ENCODE measurements around the gene SEC62. TPM values are rescaled to one million over a fixed set of nuclear protein-coding genes. Genes with fewer than 3 reads are reported as not detected.
"Not testable (repeated sequence)": the region's sequence is repeated elsewhere in the genome, so short reads cannot be mapped to it uniquely, and the experiment has no call there.

Gene SEC62
- total and polyA plus RNA-seq, 9 donors: 53.7 to 96.2 (median 70.7) TPM

GRCh38 chr3:170007031-170007663 is 40.5 kb downstream of the SEC62 start:
- Histone ChIP-seq H3K4me1 (ENCODE audit: control insufficient read depth, insufficient read depth, low read length) (no peaks in the 10 kb centered on the region), H3K27ac (ENCODE audit: low read length) (no peak overlapping the region), H3K27me3 (ENCODE audit: control insufficient read depth, insufficient read depth, low read length) (no peaks in the 10 kb centered on the region), H3K36me3 (ENCODE audit: control insufficient read depth, insufficient read depth, low read length) (no peaks in the 10 kb centered on the region), H3K4me3 (ENCODE audit: low read length) (no peak overlapping the region), H3K9me3 (replicated peaks; ENCODE audit: control insufficient read depth, low read depth, low read length) (no peaks in the 10 kb centered on the region)
- 54% methylated on average over 4 of the region's 7 CpGs for WGBS (ENCODE audit: insufficient coverage)
- peak; percentile 20 for DNase-seq

- no peaks in the 10 kb centered on the region for H3K36me3 ChIP-seq (ENCODE audit: control insufficient read depth, insufficient read depth, low read length)
- no peak overlapping the region for H3K4me3 ChIP-seq (ENCODE audit: low read length)
- no peak for DNase-seq
- 93% methylated on average over 3 of the region's 4 CpGs for WGBS (ENCODE audit: insufficient coverage)
- H3K27ac ChIP-seq (ENCODE audit: low read length): no peak overlapping the region
- H3K9me3 ChIP-seq (replicated peaks; ENCODE audit: control insufficient read depth, low read depth, low read length): no peaks in the 10 kb centered on the region
- no peaks in the 10 kb centered on the region for H3K4me1 ChIP-seq (ENCODE audit: control insufficient read depth, insufficient read depth, low read length)
- no peaks in the 10 kb centered on the region for H3K27me3 ChIP-seq (ENCODE audit: control insufficient read depth, insufficient read depth, low read length)
Observed at GRCh38 chr3:170010498-170010897, 43.9 kb downstream of the SEC62 start.

- no peaks in the 10 kb centered on the region for H3K9me3 ChIP-seq (replicated peaks; ENCODE audit: control insufficient read depth, low read depth, low read length)
- no peak overlapping the region for H3K4me3 ChIP-seq (ENCODE audit: low read length)
- no peaks in the 10 kb centered on the region for H3K27me3 ChIP-seq (ENCODE audit: control insufficient read depth, insufficient read depth, low read length)
- 49% methylated on average over 4 of the region's 7 CpGs for WGBS (ENCODE audit: insufficient coverage)
- no peaks in the 10 kb centered on the region for H3K36me3 ChIP-seq (ENCODE audit: control insufficient read depth, insufficient read depth, low read length)
- H3K27ac ChIP-seq (ENCODE audit: low read length): no peak overlapping the region
- no peak for DNase-seq
- H3K4me1 ChIP-seq (ENCODE audit: control insufficient read depth, insufficient read depth, low read length): no peaks in the 10 kb centered on the region
Observed at GRCh38 chr3:170012683-170013400, 46.2 kb downstream of the SEC62 start.

- H3K4me3 ChIP-seq (ENCODE audit: low read length): no peak overlapping the region
- H3K27ac ChIP-seq (ENCODE audit: low read length): no peak overlapping the region
- no peaks in the 10 kb centered on the region for H3K9me3 ChIP-seq (replicated peaks; ENCODE audit: control insufficient read depth, low read depth, low read length)
- no peak for DNase-seq
- no peaks in the 10 kb centered on the region for H3K36me3 ChIP-seq (ENCODE audit: control insufficient read depth, insufficient read depth, low read length)
- no CpG with 5 or more reads among the region's 3 CpGs for WGBS (ENCODE audit: insufficient coverage)
- no peaks in the 10 kb centered on the region for H3K4me1 ChIP-seq (ENCODE audit: control insufficient read depth, insufficient read depth, low read length)
- no peaks in the 10 kb centered on the region for H3K27me3 ChIP-seq (ENCODE audit: control insufficient read depth, insufficient read depth, low read length)
Observed at GRCh38 chr3:170016057-170016456, 49.5 kb downstream of the SEC62 start.

- not testable (repeated sequence) for H3K27ac ChIP-seq (ENCODE audit: low read length); H3K4me3 ChIP-seq (ENCODE audit: low read length); H3K9me3 ChIP-seq (replicated peaks; ENCODE audit: control insufficient read depth, low read depth, low read length); DNase-seq; H3K27me3 ChIP-seq (ENCODE audit: control insufficient read depth, insufficient read depth, low read length); H3K36me3 ChIP-seq (ENCODE audit: control insufficient read depth, insufficient read depth, low read length); H3K4me1 ChIP-seq (ENCODE audit: control insufficient read depth, insufficient read depth, low read length)
- WGBS (ENCODE audit: insufficient coverage): no CpG with 5 or more reads among the region's 4 CpGs
Observed at GRCh38 chr3:170019306-170019705, 52.7 kb downstream of the SEC62 start.

- H3K4me3 ChIP-seq (ENCODE audit: low read length): no peak overlapping the region
- H3K36me3 ChIP-seq (ENCODE audit: control insufficient read depth, insufficient read depth, low read length): no peaks in the 10 kb centered on the region
- WGBS (ENCODE audit: insufficient coverage): 83% methylated on average over 1 of the region's 3 CpGs
- no peak for DNase-seq
- H3K4me1 ChIP-seq (ENCODE audit: control insufficient read depth, insufficient read depth, low read length): no peaks in the 10 kb centered on the region
- H3K27ac ChIP-seq (ENCODE audit: low read length): no peak overlapping the region
- no peaks in the 10 kb centered on the region for H3K27me3 ChIP-seq (ENCODE audit: control insufficient read depth, insufficient read depth, low read length)
- no peaks in the 10 kb centered on the region for H3K9me3 ChIP-seq (replicated peaks; ENCODE audit: control insufficient read depth, low read depth, low read length)
Observed at GRCh38 chr3:170021083-170021482, 54.5 kb downstream of the SEC62 start.

- WGBS (ENCODE audit: insufficient coverage): no CpG with 5 or more reads among the region's 4 CpGs
- DNase-seq: no peak
- Histone ChIP-seq H3K4me3 (ENCODE audit: low read length) (no peak overlapping the region), H3K27me3 (ENCODE audit: control insufficient read depth, insufficient read depth, low read length) (no peaks in the 10 kb centered on the region), H3K4me1 (ENCODE audit: control insufficient read depth, insufficient read depth, low read length) (no peaks in the 10 kb centered on the region), H3K36me3 (ENCODE audit: control insufficient read depth, insufficient read depth, low read length) (no peaks in the 10 kb centered on the region), H3K9me3 (replicated peaks; ENCODE audit: control insufficient read depth, low read depth, low read length) (no peaks in the 10 kb centered on the region), H3K27ac (ENCODE audit: low read length) (no peak overlapping the region)
Observed at GRCh38 chr3:170022336-170022735, 55.7 kb downstream of the SEC62 start.

- Histone ChIP-seq H3K4me3 (ENCODE audit: low read length) (no peak overlapping the region), H3K4me1 (ENCODE audit: control insufficient read depth, insufficient read depth, low read length) (no peaks in the 10 kb centered on the region), H3K36me3 (ENCODE audit: control insufficient read depth, insufficient read depth, low read length) (no peaks in the 10 kb centered on the region), H3K9me3 (replicated peaks; ENCODE audit: control insufficient read depth, low read depth, low read length) (no peaks in the 10 kb centered on the region), H3K27me3 (ENCODE audit: control insufficient read depth, insufficient read depth, low read length) (no peaks in the 10 kb centered on the region), H3K27ac (ENCODE audit: low read length) (no peak overlapping the region)
- no peak for DNase-seq
- WGBS (ENCODE audit: insufficient coverage): no CpG with 5 or more reads among the region's 1 CpG
Observed at GRCh38 chr3:170023165-170023564, 56.6 kb downstream of the SEC62 start.

GRCh38 chr3:170024581-170024980 is 58.0 kb downstream of the SEC62 start:
- no peaks in the 10 kb centered on the region for H3K27me3 ChIP-seq (ENCODE audit: control insufficient read depth, insufficient read depth, low read length)
- no peak for DNase-seq
- no peak overlapping the region for H3K4me3 ChIP-seq (ENCODE audit: low read length)
- no peak overlapping the region for H3K27ac ChIP-seq (ENCODE audit: low read length)
- no CpG with 5 or more reads among the region's 4 CpGs for WGBS (ENCODE audit: insufficient coverage)
- H3K9me3 ChIP-seq (replicated peaks; ENCODE audit: control insufficient read depth, low read depth, low read length): no peaks in the 10 kb centered on the region
- no peaks in the 10 kb centered on the region for H3K36me3 ChIP-seq (ENCODE audit: control insufficient read depth, insufficient read depth, low read length)
- H3K4me1 ChIP-seq (ENCODE audit: control insufficient read depth, insufficient read depth, low read length): no peaks in the 10 kb centered on the region

- WGBS (ENCODE audit: insufficient coverage): 52% methylated on average over 3 of the region's 4 CpGs
- Histone ChIP-seq H3K27ac (ENCODE audit: low read length) (no peak overlapping the region), H3K4me1 (ENCODE audit: control insufficient read depth, insufficient read depth, low read length) (no peaks in the 10 kb centered on the region), H3K9me3 (replicated peaks; ENCODE audit: control insufficient read depth, low read depth, low read length) (no peaks in the 10 kb centered on the region), H3K4me3 (ENCODE audit: low read length) (no peak overlapping the region), H3K27me3 (ENCODE audit: control insufficient read depth, insufficient read depth, low read length) (no peaks in the 10 kb centered on the region), H3K36me3 (ENCODE audit: control insufficient read depth, insufficient read depth, low read length) (no peaks in the 10 kb centered on the region)
- DNase-seq: no peak
Observed at GRCh38 chr3:170027233-170028102, 60.9 kb downstream of the SEC62 start.
